ENCODE measurements around the gene TSHR.

TSHR gene

DNA sequence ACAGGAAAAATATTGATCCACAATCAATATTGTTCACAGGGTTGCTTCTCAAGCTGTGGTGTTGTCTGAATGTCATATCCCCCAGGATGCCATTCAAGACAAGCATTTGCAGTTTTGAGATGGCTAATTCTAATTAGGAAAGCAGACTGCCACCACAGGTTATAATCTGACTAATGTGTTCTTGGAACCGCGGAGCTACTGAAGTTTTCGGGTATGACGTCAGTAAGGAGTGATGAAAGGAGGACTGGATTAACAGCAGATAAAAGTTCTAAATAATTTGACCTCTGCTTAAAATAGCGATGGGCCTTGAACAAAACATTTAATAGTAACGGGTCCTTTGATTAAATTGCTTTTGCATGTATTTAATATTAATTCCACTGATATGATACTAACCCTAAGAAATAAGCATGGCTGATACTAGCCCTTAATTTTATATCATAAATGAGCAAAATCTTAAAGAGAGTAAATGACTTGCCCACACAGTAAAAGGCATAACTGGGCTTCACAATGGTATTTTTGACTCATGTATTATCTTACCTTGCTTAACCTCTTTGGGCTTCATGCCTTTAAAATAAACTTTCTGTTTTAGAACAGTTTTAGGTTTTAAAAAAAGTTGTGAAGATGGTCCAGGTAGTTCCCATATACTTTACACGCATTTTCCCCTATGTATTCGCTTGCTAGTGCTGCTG lies 50.3 kb downstream of the TSHR start:
- no peak for TF ChIP-seq TAF1 (IDR thresholded peaks at IDR 0.05; ENCODE audit: borderline replicate concordance, insufficient read depth, low read length)
- no peak for TF ChIP-seq FOXP2 (optimal IDR thresholded peaks at IDR 0.05; ENCODE audit: borderline replicate concordance, extremely low read depth, extremely low read length, insufficient read depth)
- TF ChIP-seq POLR2AphosphoS5 (IDR thresholded peaks at IDR 0.05; ENCODE audit: low read depth, low read length) = no peak
- TF ChIP-seq, protein P1, sequence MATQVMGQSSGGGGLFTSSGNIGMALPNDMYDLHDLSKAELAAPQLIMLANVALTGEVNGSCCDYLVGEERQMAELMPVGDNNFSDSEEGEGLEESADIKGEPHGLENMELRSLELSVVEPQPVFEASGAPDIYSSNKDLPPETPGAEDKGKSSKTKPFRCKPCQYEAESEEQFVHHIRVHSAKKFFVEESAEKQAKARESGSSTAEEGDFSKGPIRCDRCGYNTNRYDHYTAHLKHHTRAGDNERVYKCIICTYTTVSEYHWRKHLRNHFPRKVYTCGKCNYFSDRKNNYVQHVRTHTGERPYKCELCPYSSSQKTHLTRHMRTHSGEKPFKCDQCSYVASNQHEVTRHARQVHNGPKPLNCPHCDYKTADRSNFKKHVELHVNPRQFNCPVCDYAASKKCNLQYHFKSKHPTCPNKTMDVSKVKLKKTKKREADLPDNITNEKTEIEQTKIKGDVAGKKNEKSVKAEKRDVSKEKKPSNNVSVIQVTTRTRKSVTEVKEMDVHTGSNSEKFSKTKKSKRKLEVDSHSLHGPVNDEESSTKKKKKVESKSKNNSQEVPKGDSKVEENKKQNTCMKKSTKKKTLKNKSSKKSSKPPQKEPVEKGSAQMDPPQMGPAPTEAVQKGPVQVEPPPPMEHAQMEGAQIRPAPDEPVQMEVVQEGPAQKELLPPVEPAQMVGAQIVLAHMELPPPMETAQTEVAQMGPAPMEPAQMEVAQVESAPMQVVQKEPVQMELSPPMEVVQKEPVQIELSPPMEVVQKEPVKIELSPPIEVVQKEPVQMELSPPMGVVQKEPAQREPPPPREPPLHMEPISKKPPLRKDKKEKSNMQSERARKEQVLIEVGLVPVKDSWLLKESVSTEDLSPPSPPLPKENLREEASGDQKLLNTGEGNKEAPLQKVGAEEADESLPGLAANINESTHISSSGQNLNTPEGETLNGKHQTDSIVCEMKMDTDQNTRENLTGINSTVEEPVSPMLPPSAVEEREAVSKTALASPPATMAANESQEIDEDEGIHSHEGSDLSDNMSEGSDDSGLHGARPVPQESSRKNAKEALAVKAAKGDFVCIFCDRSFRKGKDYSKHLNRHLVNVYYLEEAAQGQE (IDR thresholded peaks at IDR 0.05; ENCODE audit: insufficient read depth in 1 of 2, low read depth in 2 of 2, low read length in 2 of 2) = no peak
- TF ChIP-seq SIN3A (IDR thresholded peaks at IDR 0.05; ENCODE audit: borderline replicate concordance, insufficient read depth, low read length) = no peak

DNA sequence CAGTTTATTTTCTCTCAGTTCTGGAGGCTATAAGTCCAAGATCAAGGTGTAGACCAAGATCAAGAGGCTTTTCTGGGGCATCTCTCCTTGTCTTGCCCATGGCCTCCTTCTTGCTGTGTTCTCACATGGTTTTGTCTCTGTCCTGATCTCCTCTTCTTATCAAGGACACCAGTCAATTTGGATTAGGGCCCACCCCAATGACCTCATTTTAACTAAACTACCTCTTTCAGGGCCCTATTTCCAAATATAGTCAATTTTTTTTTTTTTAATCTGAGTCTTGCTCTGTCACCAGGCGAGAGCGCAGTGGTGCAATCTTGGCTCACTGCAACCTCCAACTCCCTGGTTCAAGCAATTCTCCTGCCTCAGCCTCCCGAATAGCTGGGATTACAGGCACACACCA lies 50.8 kb downstream of the TSHR start:
- TF ChIP-seq TAF1 (IDR thresholded peaks at IDR 0.05; ENCODE audit: borderline replicate concordance, insufficient read depth, low read length) (no peak), FOXP2 (optimal IDR thresholded peaks at IDR 0.05; ENCODE audit: borderline replicate concordance, extremely low read depth, extremely low read length, insufficient read depth) (no peak), SIN3A (IDR thresholded peaks at IDR 0.05; ENCODE audit: borderline replicate concordance, insufficient read depth, low read length) (no peak), POLR2AphosphoS5 (IDR thresholded peaks at IDR 0.05; ENCODE audit: low read depth, low read length) (no peak)
- TF ChIP-seq, protein P1 (IDR thresholded peaks at IDR 0.05; ENCODE audit: insufficient read depth in 1 of 2, low read depth in 2 of 2, low read length in 2 of 2) = no peak

DNA sequence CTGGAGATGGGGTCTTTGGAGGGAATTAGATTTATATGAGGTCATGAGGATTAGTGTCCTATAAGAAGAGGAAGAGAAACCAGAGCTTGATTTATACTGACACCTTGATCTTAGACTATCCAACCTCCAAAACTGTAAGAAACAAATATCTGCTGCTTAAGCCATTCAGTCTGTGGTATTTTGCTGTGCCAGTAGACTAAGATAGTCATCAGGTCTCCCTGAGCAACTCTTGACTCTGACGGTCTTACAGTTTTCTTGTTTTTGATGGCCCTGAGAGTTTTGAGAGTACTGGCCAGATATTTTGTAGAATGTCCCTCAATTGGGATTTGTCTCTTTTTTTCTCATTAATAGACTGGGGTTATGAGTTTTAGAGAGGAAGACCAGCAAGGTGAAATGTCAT lies 51.7 kb downstream of the TSHR start:
- TF ChIP-seq POLR2AphosphoS5 (IDR thresholded peaks at IDR 0.05; ENCODE audit: low read depth, low read length) (no peak), FOXP2 (optimal IDR thresholded peaks at IDR 0.05; ENCODE audit: borderline replicate concordance, extremely low read depth, extremely low read length, insufficient read depth) (no peak), TAF1 (IDR thresholded peaks at IDR 0.05; ENCODE audit: borderline replicate concordance, insufficient read depth, low read length) (no peak), SIN3A (IDR thresholded peaks at IDR 0.05; ENCODE audit: borderline replicate concordance, insufficient read depth, low read length) (no peak)
- TF ChIP-seq, protein P1 (IDR thresholded peaks at IDR 0.05; ENCODE audit: insufficient read depth in 1 of 2, low read depth in 2 of 2, low read length in 2 of 2) = no peak

DNA sequence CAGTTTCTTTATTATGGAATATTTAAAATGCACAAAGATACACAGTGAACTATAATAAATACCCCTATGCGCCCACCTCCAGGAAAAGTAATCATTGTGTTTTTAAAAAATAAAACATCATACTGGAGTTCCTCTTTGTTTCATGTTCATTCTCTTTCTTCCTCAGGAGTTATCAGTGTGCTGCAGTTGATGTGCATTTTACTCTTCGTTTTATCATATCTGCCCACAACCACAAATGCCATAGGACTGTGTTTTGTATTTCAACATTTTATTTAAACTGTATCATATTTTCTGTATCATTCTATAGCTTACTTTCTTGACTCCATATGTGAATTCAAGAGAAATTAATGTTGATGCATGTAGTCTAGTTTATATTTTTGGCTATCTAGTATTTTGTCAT lies 53.9 kb downstream of the TSHR start:
- TF ChIP-seq, protein P1 (IDR thresholded peaks at IDR 0.05; ENCODE audit: insufficient read depth in 1 of 2, low read depth in 2 of 2, low read length in 2 of 2) = no peak

DNA sequence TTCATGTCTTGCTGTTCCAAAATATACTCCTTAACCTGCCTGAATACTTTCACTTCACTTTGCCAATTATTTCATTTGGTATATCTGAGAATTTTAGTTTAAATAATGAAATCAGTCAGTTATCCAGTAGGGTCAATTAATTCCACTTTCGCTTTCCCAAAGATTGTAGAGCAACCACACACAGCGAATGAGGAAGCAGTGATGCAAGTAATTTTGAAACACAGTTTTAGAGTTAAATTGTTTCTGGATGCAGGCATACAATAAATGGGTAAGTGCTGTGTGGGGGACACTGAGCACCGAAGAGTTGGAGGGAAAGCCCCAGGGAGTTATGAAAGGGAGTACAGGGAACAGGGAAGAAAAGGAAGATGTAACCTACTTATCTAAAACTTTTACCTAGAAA lies 62.8 kb downstream of the TSHR start:
- TF ChIP-seq TAF1 (IDR thresholded peaks at IDR 0.05; ENCODE audit: borderline replicate concordance, insufficient read depth, low read length) = no peak
- TF ChIP-seq POLR2AphosphoS5 (IDR thresholded peaks at IDR 0.05; ENCODE audit: low read depth, low read length) = no peak
- no peak for TF ChIP-seq FOXP2 (optimal IDR thresholded peaks at IDR 0.05; ENCODE audit: borderline replicate concordance, extremely low read depth, extremely low read length, insufficient read depth)
- TF ChIP-seq, protein P1 (IDR thresholded peaks at IDR 0.05; ENCODE audit: insufficient read depth in 1 of 2, low read depth in 2 of 2, low read length in 2 of 2) = no peak
- TF ChIP-seq SIN3A (IDR thresholded peaks at IDR 0.05; ENCODE audit: borderline replicate concordance, insufficient read depth, low read length) = no peak
